Measurements from ENCODE around the gene ADAMTSL3.
"Not testable (repeated sequence)": the region's sequence is repeated elsewhere in the genome, so short reads cannot be mapped to it uniquely, and the experiment has no call there.

Gene ADAMTSL3

GRCh38 chr15:83753872-83754493 lies 100.1 kb downstream of the ADAMTSL3 start:
- DNase-seq (ENCODE audit: low read depth): no peak

GRCh38 chr15:83757291-83757690 lies 103.4 kb downstream of the ADAMTSL3 start:
- not testable (repeated sequence) for DNase-seq (ENCODE audit: low read depth)

GRCh38 chr15:83762367-83762766 lies 108.4 kb downstream of the ADAMTSL3 start:
- no peak for DNase-seq (ENCODE audit: low read depth)

GRCh38 chr15:83764201-83764838 lies 110.4 kb downstream of the ADAMTSL3 start:
- no peak for DNase-seq (ENCODE audit: low read depth)

- DNase-seq (ENCODE audit: low read depth): no peak
These were observed 112.4 kb downstream of the ADAMTSL3 start for GRCh38 chr15:83766339-83766738.

GRCh38 chr15:83767741-83768140 lies 113.8 kb downstream of the ADAMTSL3 start:
- DNase-seq (ENCODE audit: low read depth): no peak

GRCh38 chr15:83769411-83769999 lies 115.6 kb downstream of the ADAMTSL3 start:
- no peak for DNase-seq (ENCODE audit: low read depth)

GRCh38 chr15:83775738-83776137 lies 121.8 kb downstream of the ADAMTSL3 start:
- DNase-seq (ENCODE audit: low read depth): no peak

- DNase-seq (ENCODE audit: low read depth): no peak
These were observed 123.1 kb downstream of the ADAMTSL3 start for GRCh38 chr15:83776986-83777385.

GRCh38 chr15:83783227-83783626 lies 129.3 kb downstream of the ADAMTSL3 start:
- no peak for DNase-seq (ENCODE audit: low read depth)

GRCh38 chr15:83784975-83785374 lies 131.1 kb downstream of the ADAMTSL3 start:
- no peak for DNase-seq (ENCODE audit: low read depth)

GRCh38 chr15:83786336-83786735 lies 132.4 kb downstream of the ADAMTSL3 start:
- DNase-seq (ENCODE audit: low read depth): no peak

- no peak for DNase-seq (ENCODE audit: low read depth)
These were observed 139.1 kb downstream of the ADAMTSL3 start for GRCh38 chr15:83793069-83793468.

- DNase-seq (ENCODE audit: low read depth): no peak
These were observed 140.3 kb downstream of the ADAMTSL3 start for GRCh38 chr15:83794209-83794608.

- no peak for DNase-seq (ENCODE audit: low read depth)
These were observed 155.4 kb downstream of the ADAMTSL3 start for GRCh38 chr15:83809345-83809744.

- DNase-seq (ENCODE audit: low read depth): no peak
These were observed 156.2 kb downstream of the ADAMTSL3 start for GRCh38 chr15:83810110-83810509.

- no peak for DNase-seq (ENCODE audit: low read depth)
These were observed 159.8 kb downstream of the ADAMTSL3 start for GRCh38 chr15:83813682-83814081.

GRCh38 chr15:83815506-83815905 lies 161.6 kb downstream of the ADAMTSL3 start:
- no peak for DNase-seq (ENCODE audit: low read depth)

- no peak for DNase-seq (ENCODE audit: low read depth)
These were observed 162.4 kb downstream of the ADAMTSL3 start for GRCh38 chr15:83816124-83816883.

GRCh38 chr15:83818591-83818990 lies 164.7 kb downstream of the ADAMTSL3 start:
- no peak for DNase-seq (ENCODE audit: low read depth)

GRCh38 chr15:83830381-83830780 lies 176.5 kb downstream of the ADAMTSL3 start:
- DNase-seq (ENCODE audit: low read depth): no peak

GRCh38 chr15:83833569-83833968 lies 179.6 kb downstream of the ADAMTSL3 start:
- DNase-seq (ENCODE audit: low read depth): no peak

- no peak for DNase-seq (ENCODE audit: low read depth)
These were observed 181.6 kb downstream of the ADAMTSL3 start for GRCh38 chr15:83835479-83835878.

All from stimulated activated CD8-positive, alpha-beta memory T cell treated with anti-CD3 and anti-CD28 coated beads, Interleukin-12 subunit alpha, Interleukin-12 subunit beta, amount 100 ng/mL, for 4 hours (primary cell).